Loucy (cell line): ENCODE data around the gene ZNF438.

Experiments used
- EZH2phosphoT487 ChIP-seq: fragments of 200-600 bp; IDR thresholded peaks from 2 replicates; pipeline ENCODE4 v1.6.1; 2018; ENCODE audit warnings: antibody characterized with exemption, mild to moderate bottlenecking, moderate library complexity, borderline replicate concordance
- TF ChIP-seq, protein P1 (sequence below): fragments of 200-600 bp; sonication (generic); conservative IDR thresholded peaks from 2 replicates; pipeline ENCODE4 v1.5.1; 2014; ENCODE audit warnings: mild to moderate bottlenecking, antibody characterized with exemption, low read length

GRCh38 chr10:30836406-30836805 lies 195.3 kb downstream of the ZNF438 start:
- TF ChIP-seq, protein P1, sequence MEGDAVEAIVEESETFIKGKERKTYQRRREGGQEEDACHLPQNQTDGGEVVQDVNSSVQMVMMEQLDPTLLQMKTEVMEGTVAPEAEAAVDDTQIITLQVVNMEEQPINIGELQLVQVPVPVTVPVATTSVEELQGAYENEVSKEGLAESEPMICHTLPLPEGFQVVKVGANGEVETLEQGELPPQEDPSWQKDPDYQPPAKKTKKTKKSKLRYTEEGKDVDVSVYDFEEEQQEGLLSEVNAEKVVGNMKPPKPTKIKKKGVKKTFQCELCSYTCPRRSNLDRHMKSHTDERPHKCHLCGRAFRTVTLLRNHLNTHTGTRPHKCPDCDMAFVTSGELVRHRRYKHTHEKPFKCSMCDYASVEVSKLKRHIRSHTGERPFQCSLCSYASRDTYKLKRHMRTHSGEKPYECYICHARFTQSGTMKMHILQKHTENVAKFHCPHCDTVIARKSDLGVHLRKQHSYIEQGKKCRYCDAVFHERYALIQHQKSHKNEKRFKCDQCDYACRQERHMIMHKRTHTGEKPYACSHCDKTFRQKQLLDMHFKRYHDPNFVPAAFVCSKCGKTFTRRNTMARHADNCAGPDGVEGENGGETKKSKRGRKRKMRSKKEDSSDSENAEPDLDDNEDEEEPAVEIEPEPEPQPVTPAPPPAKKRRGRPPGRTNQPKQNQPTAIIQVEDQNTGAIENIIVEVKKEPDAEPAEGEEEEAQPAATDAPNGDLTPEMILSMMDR: no peak
- TF ChIP-seq EZH2phosphoT487: no peak
